GM12891 (cell line): ENCODE measurements around the gene RAB6C.
"Not testable (repeated sequence)": the region's sequence is repeated elsewhere in the genome, so short reads cannot be mapped to it uniquely, and the experiment has no call there.

Experiments
- POLR2A ChIP-seq: IDR thresholded peaks from 2 replicates; pipeline ENCODE4 v1.6.1; 2011; ENCODE audit warnings: low read depth, low read length, control low read depth
- POLR2AphosphoS5 ChIP-seq: IDR thresholded peaks from 2 replicates; pipeline ENCODE4 v1.6.1; 2011; ENCODE audit warnings: low read depth, low read length, control low read depth
- TAF1 ChIP-seq: IDR thresholded peaks from 2 replicates; pipeline ENCODE4 v1.6.1; 2011; ENCODE audit warnings: low read depth, low read length, control low read depth

DNA sequence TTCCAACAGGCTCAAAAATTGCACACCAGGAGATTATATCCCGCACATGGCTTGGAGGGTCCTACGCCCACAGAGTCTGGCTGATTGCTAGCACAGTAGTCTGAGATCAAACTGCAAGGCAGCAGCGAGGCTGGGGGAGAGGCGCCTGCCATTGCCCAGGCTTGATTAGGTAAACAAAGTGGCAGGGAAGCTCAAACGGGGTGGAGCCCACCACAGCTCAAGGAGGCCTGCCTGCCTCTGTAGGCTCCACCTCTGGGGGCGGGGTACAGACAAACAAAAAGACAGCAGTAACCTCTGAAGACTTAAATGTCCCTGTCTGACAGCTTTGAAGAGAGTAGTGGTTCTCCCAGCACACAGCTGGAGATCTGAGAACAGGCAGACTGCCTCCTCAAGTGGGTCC lies 19.3 kb downstream of the RAB6C start:
- TF ChIP-seq POLR2AphosphoS5, POLR2A, TAF1: not testable (repeated sequence)
